GM23338 (cell line): ENCODE measurements around the gene ARHGAP27. TPM values are rescaled to one million over a fixed set of nuclear protein-coding genes. Genes with fewer than 3 reads are reported as not detected.

ENCODE experiments used
- ATAC-seq: fragments of 200-7000 bp; cut with Tn5 transposase; 3 replicates; pipeline ENCODE4 v1.9.1; 2020
- DNase-seq: peaks from one replicate; pipeline ENCODE4 v3.0.0-alpha.2; 2015; ENCODE audit warnings: low spot score
- H2AFZ ChIP-seq: fragments of 200-600 bp; sonication (generic); 2 replicates; pipeline ENCODE4 v1.8.0; 2016; ENCODE audit warnings: antibody characterized with exemption, mild to moderate bottlenecking, moderate library complexity
- H3F3A ChIP-seq: fragments of 200-600 bp; sonication (generic); replicated peaks from 2 replicates; pipeline ENCODE4 v1.8.0; 2017; ENCODE audit warnings: antibody characterized with exemption, mixed run types, low read depth
- H3K27ac ChIP-seq: fragments of 200-600 bp; sonication (generic); 2 replicates; pipeline ENCODE4 v1.6.1; 2016; ENCODE audit warnings: low read depth
- H3K27me3 ChIP-seq: fragments of 200-600 bp; sonication (generic); 2 replicates; pipeline ENCODE4 v1.8.0; 2016; ENCODE audit warnings: mild to moderate bottlenecking, mixed run types, moderate library complexity; ENCODE audit not compliant: insufficient read depth
- H3K36me3 ChIP-seq: fragments of 200-600 bp; sonication (generic); 2 replicates; pipeline ENCODE4 v1.8.0; 2016; ENCODE audit warnings: mild to moderate bottlenecking; ENCODE audit not compliant: insufficient read depth
- H3K4me1 ChIP-seq: fragments of 200-600 bp; sonication (generic); 2 replicates; pipeline ENCODE4 v1.8.0; 2016; ENCODE audit warnings: mild to moderate bottlenecking, moderate library complexity; ENCODE audit not compliant: insufficient read depth
- H3K4me2 ChIP-seq: fragments of 200-600 bp; sonication (generic); 2 replicates; pipeline ENCODE4 v1.7.1; 2017; ENCODE audit warnings: mixed run types
- H3K4me3 ChIP-seq: fragments of 200-600 bp; sonication (generic); 2 replicates; pipeline ENCODE4 v1.6.1; 2016; ENCODE audit warnings: mixed run types
- H3K79me2 ChIP-seq: fragments of 200-600 bp; sonication (generic); replicated peaks from 2 replicates; pipeline ENCODE4 v1.8.0; 2017; ENCODE audit warnings: mild to moderate bottlenecking; ENCODE audit not compliant: insufficient read depth
- H3K9me2 ChIP-seq: fragments of 200-600 bp; sonication (generic); 2 replicates; pipeline ENCODE4 v1.8.0; 2017; ENCODE audit not compliant: insufficient read depth
- H4K20me1 ChIP-seq: fragments of 200-600 bp; sonication (generic); replicated peaks from 2 replicates; pipeline ENCODE4 v1.8.0; 2017; ENCODE audit warnings: mild to moderate bottlenecking; ENCODE audit not compliant: insufficient read depth
- H3K27ac Mint-ChIP-seq: 2 replicates; pipeline ENCODE4 v1.8.0; 2020; ENCODE audit warnings: inconsistent platforms, mild to moderate bottlenecking, moderate library complexity, mixed read lengths
- H3K27me3 Mint-ChIP-seq: 3 replicates; pipeline ENCODE4 v1.8.0; 2022; ENCODE audit warnings: low read depth, mild to moderate bottlenecking, moderate library complexity, mixed read lengths, inconsistent platforms; ENCODE audit not compliant: insufficient read depth, poor library complexity
- H3K36me3 Mint-ChIP-seq: 3 replicates; pipeline ENCODE4 v1.8.0; 2021; ENCODE audit warnings: low read depth, mild to moderate bottlenecking, inconsistent platforms, moderate library complexity, mixed read lengths
- H3K4me1 Mint-ChIP-seq: 3 replicates; pipeline ENCODE4 v1.8.0; 2020; ENCODE audit warnings: mild to moderate bottlenecking, inconsistent platforms, mixed read lengths
- H3K4me3 Mint-ChIP-seq: 3 replicates; pipeline ENCODE4 v1.8.0; 2021; ENCODE audit warnings: moderate library complexity, mild to moderate bottlenecking, inconsistent platforms, mixed read lengths
- H3K9me3 Mint-ChIP-seq: 3 replicates; pipeline ENCODE4 v1.8.0; 2020; ENCODE audit warnings: moderate library complexity, mild to moderate bottlenecking, inconsistent platforms, mixed read lengths
- CREB1 ChIP-seq: fragments of 250-450 bp; sonication (Bioruptor Pico); IDR thresholded peaks from 2 replicates; pipeline ENCODE4 v1.5.0; 2020; ENCODE audit warnings: low read depth, mild to moderate bottlenecking, moderate library complexity
- CTCF ChIP-seq, 2 experiments: fragments of 200-600 bp in 1 of 2; sonication (generic) in 1 of 2; conservative IDR thresholded peaks; 2 replicates each; pipeline versions ENCODE4 v1.5.1 to v1.6.1; 2016 to 2017; ENCODE audit warnings: antibody characterized with exemption in 2 of 2, low read depth in 2 of 2, mild to moderate bottlenecking in 2 of 2, moderate library complexity in 1 of 2
- ETS1 ChIP-seq: IDR thresholded peaks from 2 replicates; pipeline ENCODE4 v1.6.1; 2016; ENCODE audit warnings: antibody characterized with exemption
- EZH2 ChIP-seq: fragments of 200-600 bp; sonication (generic); IDR thresholded peaks from one replicate; pipeline ENCODE4 v1.8.0; 2017; ENCODE audit warnings: antibody characterized with exemption, mild to moderate bottlenecking, low read depth; ENCODE audit not compliant: unreplicated experiment
- EZH2phosphoT487 ChIP-seq: fragments of 200-600 bp; sonication (generic); IDR thresholded peaks from one replicate; pipeline ENCODE4 v1.8.1; 2018; ENCODE audit warnings: antibody characterized with exemption; ENCODE audit not compliant: unreplicated experiment
- JUNB ChIP-seq: IDR thresholded peaks from one replicate; pipeline ENCODE4 v1.6.1; 2016; ENCODE audit warnings: antibody characterized with exemption; ENCODE audit not compliant: unreplicated experiment
- NANOG ChIP-seq: IDR thresholded peaks from 2 replicates; pipeline ENCODE4 v1.6.1; 2016; ENCODE audit warnings: antibody characterized with exemption, borderline replicate concordance
- POLR2AphosphoS5 ChIP-seq: IDR thresholded peaks from 2 replicates; pipeline ENCODE4 v1.6.1; 2016; ENCODE audit warnings: antibody characterized with exemption, low read depth
- STAT1 ChIP-seq: IDR thresholded peaks from one replicate; pipeline ENCODE4 v1.6.1; 2016; ENCODE audit warnings: antibody characterized with exemption; ENCODE audit not compliant: unreplicated experiment
- ZNF114 ChIP-seq: fragments of 250-450 bp; sonication (Bioruptor Pico); IDR thresholded peaks from 2 replicates; pipeline ENCODE4 v1.5.0; 2020; ENCODE audit warnings: mild to moderate bottlenecking, moderate library complexity
- ZNF331 ChIP-seq: fragments of 250-450 bp; sonication (Bioruptor Pico); IDR thresholded peaks from 2 replicates; pipeline ENCODE4 v1.5.0; 2020; ENCODE audit warnings: low read depth, mild to moderate bottlenecking, moderate library complexity
- polyA plus RNA-seq: library from polyadenylated mRNA; unstranded; fragments of >200 nt; fragmentation: Nextera tagmentation; extraction: Ambion mirVana; gene quantifications from 2 replicates; pipeline ENCODE4 v1.2.1, GENCODE V29; 2016
- total RNA-seq: library from RNA; depleted of rRNA; stranded (reverse); fragments of >200 nt; shearing (Covaris generic); gene quantifications from 2 replicates; pipeline ENCODE4 v1.2.3, GENCODE V29; 2014
- TF ChIP-seq, protein P1 (sequence below): fragments of 250-450 bp; sonication (Bioruptor Pico); IDR thresholded peaks from 2 replicates; pipeline ENCODE4 v1.5.0; 2020; ENCODE audit warnings: mild to moderate bottlenecking, moderate library complexity
- TF ChIP-seq, protein P2 (sequence below): IDR thresholded peaks from one replicate; pipeline ENCODE4 v1.6.1; 2018; ENCODE audit warnings: antibody characterized with exemption; ENCODE audit not compliant: unreplicated experiment

Gene ARHGAP27
- total and polyA plus RNA-seq, 2 experiments from 2014 or later = 5.9 to 17.7 TPM

DNA sequence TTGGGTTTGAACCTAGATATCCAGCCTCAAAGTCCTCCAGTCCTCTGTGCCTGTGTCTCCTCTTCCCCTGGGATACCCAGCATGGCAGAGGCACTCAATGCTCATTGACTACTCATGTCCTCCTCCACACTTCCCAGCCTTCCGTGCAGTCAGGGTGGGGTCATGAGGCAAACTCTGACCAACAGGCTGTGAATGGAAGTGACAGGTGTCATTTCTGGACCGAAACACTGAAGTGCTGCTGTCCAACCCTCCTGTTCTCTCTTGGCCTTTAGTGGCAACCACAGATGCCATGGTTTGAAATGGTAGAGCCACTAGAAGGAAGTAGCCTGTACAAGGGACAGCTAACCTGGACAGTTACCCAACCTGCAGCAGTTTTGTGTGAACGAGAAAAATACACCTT lies 69.2 kb downstream of the ARHGAP27 start:
- Histone ChIP-seq H4K20me1 (no peaks in the 10 kb centered on the region), H3K9me2 (peaks cover 5% of the 10 kb centered on the region; the same call in 1 of the 2 replicates), H3K27ac (no peak overlapping the region), H3K36me3 (no peaks in the 10 kb centered on the region), H3K27me3 (no peaks in the 10 kb centered on the region), H3K4me3 (no peak overlapping the region), H3F3A (peaks cover 4% of the 10 kb centered on the region; the same call in 1 of the 2 replicates), H2AFZ (no peak overlapping the region), H3K79me2 (no peaks in the 10 kb centered on the region), H3K4me1 (peaks cover 23% of the 10 kb centered on the region), H3K4me2 (no peak overlapping the region)
- no peak for ATAC-seq
- Mint-ChIP-seq H3K4me3 (no peak overlapping the region), H3K9me3 (no peaks in the 10 kb centered on the region; the same call in 2 of the 3 replicates), H3K4me1 (peaks cover 35% of the 10 kb centered on the region), H3K27me3 (peaks cover 20% of the 10 kb centered on the region), H3K27ac (no peak overlapping the region), H3K36me3 (peaks cover 3% of the 10 kb centered on the region; the same call in 1 of the 3 replicates)
- no peak for DNase-seq
- TF ChIP-seq, protein P1, sequence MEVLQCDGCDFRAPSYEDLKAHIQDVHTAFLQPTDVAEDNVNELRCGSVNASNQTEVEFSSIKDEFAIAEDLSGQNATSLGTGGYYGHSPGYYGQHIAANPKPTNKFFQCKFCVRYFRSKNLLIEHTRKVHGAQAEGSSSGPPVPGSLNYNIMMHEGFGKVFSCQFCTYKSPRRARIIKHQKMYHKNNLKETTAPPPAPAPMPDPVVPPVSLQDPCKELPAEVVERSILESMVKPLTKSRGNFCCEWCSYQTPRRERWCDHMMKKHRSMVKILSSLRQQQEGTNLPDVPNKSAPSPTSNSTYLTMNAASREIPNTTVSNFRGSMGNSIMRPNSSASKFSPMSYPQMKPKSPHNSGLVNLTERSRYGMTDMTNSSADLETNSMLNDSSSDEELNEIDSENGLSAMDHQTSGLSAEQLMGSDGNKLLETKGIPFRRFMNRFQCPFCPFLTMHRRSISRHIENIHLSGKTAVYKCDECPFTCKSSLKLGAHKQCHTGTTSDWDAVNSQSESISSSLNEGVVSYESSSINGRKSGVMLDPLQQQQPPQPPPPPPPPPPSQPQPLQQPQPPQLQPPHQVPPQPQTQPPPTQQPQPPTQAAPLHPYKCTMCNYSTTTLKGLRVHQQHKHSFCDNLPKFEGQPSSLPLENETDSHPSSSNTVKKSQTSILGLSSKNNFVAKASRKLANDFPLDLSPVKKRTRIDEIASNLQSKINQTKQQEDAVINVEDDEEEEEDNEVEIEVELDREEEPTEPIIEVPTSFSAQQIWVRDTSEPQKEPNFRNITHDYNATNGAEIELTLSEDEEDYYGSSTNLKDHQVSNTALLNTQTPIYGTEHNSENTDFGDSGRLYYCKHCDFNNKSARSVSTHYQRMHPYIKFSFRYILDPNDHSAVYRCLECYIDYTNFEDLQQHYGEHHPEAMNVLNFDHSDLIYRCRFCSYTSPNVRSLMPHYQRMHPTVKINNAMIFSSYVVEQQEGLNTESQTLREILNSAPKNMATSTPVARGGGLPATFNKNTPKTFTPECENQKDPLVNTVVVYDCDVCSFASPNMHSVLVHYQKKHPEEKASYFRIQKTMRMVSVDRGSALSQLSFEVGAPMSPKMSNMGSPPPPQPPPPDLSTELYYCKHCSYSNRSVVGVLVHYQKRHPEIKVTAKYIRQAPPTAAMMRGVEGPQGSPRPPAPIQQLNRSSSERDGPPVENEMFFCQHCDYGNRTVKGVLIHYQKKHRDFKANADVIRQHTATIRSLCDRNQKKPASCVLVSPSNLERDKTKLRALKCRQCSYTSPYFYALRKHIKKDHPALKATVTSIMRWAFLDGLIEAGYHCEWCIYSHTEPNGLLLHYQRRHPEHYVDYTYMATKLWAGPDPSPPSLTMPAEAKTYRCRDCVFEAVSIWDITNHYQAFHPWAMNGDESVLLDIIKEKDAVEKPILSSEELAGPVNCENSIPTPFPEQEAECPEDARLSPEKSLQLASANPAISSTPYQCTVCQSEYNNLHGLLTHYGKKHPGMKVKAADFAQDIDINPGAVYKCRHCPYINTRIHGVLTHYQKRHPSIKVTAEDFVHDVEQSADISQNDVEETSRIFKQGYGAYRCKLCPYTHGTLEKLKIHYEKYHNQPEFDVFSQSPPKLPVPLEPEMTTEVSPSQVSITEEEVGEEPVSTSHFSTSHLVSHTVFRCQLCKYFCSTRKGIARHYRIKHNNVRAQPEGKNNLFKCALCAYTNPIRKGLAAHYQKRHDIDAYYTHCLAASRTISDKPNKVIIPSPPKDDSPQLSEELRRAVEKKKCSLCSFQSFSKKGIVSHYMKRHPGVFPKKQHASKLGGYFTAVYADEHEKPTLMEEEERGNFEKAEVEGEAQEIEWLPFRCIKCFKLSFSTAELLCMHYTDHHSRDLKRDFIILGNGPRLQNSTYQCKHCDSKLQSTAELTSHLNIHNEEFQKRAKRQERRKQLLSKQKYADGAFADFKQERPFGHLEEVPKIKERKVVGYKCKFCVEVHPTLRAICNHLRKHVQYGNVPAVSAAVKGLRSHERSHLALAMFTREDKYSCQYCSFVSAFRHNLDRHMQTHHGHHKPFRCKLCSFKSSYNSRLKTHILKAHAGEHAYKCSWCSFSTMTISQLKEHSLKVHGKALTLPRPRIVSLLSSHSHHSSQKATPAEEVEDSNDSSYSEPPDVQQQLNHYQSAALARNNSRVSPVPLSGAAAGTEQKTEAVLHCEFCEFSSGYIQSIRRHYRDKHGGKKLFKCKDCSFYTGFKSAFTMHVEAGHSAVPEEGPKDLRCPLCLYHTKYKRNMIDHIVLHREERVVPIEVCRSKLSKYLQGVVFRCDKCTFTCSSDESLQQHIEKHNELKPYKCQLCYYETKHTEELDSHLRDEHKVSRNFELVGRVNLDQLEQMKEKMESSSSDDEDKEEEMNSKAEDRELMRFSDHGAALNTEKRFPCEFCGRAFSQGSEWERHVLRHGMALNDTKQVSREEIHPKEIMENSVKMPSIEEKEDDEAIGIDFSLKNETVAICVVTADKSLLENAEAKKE (CRISPR knock-in tag) = no peak
- TF ChIP-seq CREB1 = no peak
- no peak for TF ChIP-seq STAT1
- no peak for TF ChIP-seq POLR2AphosphoS5
- TF ChIP-seq, protein P2, sequence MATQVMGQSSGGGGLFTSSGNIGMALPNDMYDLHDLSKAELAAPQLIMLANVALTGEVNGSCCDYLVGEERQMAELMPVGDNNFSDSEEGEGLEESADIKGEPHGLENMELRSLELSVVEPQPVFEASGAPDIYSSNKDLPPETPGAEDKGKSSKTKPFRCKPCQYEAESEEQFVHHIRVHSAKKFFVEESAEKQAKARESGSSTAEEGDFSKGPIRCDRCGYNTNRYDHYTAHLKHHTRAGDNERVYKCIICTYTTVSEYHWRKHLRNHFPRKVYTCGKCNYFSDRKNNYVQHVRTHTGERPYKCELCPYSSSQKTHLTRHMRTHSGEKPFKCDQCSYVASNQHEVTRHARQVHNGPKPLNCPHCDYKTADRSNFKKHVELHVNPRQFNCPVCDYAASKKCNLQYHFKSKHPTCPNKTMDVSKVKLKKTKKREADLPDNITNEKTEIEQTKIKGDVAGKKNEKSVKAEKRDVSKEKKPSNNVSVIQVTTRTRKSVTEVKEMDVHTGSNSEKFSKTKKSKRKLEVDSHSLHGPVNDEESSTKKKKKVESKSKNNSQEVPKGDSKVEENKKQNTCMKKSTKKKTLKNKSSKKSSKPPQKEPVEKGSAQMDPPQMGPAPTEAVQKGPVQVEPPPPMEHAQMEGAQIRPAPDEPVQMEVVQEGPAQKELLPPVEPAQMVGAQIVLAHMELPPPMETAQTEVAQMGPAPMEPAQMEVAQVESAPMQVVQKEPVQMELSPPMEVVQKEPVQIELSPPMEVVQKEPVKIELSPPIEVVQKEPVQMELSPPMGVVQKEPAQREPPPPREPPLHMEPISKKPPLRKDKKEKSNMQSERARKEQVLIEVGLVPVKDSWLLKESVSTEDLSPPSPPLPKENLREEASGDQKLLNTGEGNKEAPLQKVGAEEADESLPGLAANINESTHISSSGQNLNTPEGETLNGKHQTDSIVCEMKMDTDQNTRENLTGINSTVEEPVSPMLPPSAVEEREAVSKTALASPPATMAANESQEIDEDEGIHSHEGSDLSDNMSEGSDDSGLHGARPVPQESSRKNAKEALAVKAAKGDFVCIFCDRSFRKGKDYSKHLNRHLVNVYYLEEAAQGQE = no peak
- TF ChIP-seq ZNF331 (CRISPR knock-in tag) = no peak
- no peak for TF ChIP-seq JUNB
- no peak for TF ChIP-seq NANOG
- no peak for TF ChIP-seq CTCF (conservative IDR thresholded peaks at IDR 0.05; ENCODE audit: low read depth in 2 of 2)
- no peak for TF ChIP-seq EZH2
- no peak for TF ChIP-seq EZH2phosphoT487
- no peak for TF ChIP-seq ZNF114 (CRISPR knock-in tag)
- no peak for TF ChIP-seq ETS1
